Activated naive CD8-positive, alpha-beta T cell treated with anti-CD3 and anti-CD28 coated beads, Interleukin-2, amount 50 U/mL, for 16 hours (primary cell): Measurements from ENCODE around the gene AGPS.
A peak's percentile ranks its signal among the peaks of the same experiment; 100 is the strongest.
"Not testable (repeated sequence)": the region's sequence is repeated elsewhere in the genome, so short reads cannot be mapped to it uniquely, and the experiment has no call there.

ENCODE experiments used
- DNase-seq: peaks from one replicate; pipeline ENCODE4 v3.0.0-alpha.2; 2020; ENCODE audit warnings: low read depth, low spot score

Gene AGPS

DNA sequence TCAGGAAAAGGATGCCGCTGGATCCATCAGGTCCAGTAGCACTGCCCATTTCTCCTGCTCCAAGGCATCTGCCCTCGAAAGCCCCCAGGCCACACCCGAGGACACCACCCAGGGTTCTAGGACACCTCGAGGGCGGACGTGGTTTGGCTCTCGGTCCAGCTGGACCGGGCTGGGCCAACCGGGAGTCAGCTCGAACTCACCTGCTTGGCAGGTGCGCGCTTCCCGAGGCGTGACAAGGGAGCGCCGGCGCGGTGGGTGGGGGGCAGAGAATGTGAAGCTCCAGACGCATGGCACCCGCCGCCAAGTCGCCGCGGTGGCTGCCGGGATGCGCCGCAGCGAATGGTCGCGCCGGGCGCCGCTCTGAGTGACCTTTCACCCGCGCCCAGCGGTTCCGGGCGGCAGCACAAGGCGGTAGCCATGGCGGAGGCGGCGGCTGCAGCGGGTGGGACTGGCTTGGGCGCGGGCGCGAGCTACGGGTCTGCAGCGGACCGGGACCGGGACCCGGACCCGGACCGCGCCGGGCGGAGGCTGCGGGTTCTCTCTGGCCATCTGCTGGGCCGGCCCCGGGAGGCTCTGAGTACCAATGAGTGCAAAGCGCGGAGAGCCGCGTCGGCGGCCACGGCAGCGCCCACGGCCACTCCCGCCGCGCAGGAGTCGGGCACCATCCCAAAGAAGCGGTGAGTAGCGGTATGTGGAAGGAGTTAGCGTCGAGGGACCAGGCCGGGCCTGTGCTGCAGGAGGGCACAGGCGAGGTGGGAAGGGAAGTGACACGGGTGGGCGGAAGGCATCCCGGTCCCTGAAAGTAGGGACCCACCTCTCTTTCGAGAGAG, at the start of gene AGPS:
Gene AGPS, plus strand, starts transcription at position 401 of the 830 bp plus-strand sequence. Its CDS starts 17 bp downstream, at position 418.
- DNase-seq, result peak; percentile 46

DNA sequence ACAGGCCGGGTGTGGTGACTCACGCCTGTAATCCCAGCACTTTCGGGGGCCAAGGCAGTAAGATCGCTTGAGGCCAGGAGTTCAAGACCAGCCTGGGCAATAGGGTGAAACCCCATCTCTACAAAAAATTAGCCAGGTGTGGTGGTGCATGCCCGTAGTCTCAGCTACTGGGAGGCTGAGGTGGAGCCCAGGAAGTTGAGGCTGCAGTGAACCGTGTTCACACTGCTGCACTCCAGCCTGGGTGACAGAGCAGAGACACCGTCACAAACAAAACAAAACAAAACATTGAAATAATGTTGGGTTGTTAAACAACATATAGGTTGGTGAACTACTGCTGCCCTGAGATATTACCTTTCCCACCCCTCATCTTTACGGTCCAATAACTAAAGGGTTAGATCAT, 48.8 kb upstream of the AGPS start:
- no peak for DNase-seq

DNA sequence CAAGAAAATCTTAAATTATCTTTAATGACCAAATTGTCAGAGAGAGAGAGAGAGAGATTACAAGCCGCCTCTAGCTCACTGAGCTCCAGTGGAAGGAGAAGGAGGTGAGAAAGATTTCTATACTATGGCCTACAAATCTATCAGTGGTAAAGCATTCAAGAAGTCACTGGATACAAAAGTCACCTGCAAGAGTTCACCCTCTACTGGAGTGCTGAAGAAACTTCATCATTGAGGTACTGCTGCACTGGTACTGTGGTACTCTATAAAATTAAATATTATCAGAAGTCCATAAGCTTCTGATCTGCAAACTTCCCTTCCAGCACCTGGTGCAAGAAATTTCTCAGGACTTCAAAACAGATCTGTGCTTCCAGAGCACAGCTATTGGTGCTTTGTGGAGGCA, 48.3 kb upstream of the AGPS start:
- DNase-seq, result no peak

DNA sequence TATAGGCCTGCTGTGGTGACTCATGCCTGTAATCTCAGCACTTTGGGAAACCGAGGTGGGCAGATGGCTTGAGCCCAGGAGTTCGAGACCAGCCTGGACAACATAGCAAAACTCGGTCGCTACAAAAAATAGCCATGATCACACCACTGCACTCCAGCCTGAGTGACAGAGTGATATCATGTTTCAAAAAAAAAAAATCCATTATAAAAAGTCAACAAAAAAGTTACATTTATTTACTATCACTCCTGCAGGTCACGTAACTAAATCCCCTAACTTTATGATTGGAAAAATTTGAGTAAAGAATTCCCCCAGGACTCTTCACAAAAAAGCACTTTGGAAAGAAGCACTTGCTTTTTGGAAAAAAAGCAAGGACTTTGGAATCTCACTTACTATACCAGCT, 46.4 kb upstream of the AGPS start:
- no peak for DNase-seq

DNA sequence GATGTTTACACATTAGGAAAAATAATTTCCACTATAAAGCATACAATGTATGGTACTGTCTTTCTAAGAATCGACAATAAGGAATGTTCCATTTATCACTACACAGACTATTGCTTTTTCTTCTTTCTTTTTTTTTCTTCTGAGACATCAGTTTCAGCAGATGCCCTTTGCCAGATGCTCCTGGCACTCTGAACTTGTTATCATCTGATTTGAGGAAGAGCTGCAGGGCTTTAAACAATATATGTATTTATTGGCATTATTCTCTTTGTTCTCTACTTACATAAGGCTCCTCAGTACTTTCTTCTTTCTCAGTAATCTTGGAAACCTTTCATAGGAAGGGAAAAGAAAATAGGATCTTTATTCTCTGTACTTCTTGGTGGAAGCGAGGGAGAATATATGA, 45.0 kb upstream of the AGPS start:
- DNase-seq, result no peak

DNA sequence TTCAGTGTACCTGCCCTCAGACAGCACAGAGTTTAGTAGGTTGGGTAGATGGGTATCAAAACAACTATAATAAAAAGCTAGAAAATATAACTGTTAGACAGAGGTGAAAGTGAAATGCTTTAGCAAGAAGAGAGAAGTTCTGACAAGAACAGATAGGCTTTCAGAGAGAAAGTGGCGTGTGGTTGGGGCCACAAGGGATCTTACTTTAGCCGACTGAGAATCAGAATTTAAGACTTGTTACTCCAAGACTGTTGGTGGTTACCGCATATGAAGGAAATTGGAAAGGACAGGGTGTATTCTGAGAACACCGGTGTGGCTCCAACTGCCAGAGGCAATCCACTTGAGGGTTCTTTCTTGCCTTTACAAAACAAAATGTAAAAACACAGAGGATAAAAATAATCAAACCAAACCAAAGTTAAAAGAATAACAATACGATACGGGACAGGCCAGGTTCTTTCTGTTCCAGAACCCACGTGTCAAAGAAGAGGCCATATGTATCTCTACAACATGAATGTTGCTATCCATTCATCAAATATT, 44.4 kb upstream of the AGPS start:
- no peak for DNase-seq

DNA sequence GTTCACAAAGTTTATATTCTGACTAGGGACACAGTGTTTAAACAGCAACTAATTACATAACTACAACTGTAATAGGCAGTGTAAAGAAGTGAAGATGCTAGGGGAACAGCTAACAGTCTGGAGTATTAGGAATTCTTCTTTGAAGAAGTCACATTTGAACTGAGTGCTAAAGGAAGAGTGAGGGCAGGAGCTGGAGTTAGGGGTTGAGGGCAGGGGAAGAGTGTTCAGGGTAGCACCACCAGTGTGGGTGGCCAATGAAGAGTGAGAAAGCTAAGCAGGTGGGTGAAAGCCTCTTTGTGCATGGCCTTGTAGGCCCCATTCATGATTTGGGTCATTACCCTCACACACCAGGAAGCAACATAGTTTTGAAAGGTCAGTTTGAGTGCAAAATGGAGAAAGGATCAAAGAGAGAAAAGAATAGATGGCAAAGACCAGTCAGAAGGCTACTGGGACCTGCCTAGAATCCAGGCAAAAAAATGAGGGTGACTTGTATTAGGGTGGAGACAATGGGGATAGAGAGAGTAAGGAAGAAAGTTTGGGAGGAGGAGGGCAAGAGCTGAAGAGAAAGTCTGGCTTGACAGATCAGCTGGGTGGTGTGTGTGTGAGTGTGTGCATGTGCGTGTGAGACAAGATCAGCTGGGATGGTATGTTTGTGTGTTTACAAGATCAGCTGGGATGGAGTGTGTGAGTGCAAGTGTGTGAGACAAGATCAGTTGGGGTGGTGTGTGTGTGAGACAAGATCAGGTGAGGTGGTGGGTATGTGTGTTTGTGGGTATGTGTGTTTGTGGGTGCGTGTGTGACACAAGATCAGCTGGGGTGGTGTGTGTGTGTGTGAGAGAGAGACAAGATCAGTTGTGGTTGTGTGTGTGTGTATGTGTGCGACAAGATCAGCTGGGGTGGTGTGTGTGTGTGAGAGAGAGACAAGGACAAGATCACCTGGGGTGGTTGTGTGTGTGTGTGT, 43.6 kb upstream of the AGPS start:
- DNase-seq, result no peak

DNA sequence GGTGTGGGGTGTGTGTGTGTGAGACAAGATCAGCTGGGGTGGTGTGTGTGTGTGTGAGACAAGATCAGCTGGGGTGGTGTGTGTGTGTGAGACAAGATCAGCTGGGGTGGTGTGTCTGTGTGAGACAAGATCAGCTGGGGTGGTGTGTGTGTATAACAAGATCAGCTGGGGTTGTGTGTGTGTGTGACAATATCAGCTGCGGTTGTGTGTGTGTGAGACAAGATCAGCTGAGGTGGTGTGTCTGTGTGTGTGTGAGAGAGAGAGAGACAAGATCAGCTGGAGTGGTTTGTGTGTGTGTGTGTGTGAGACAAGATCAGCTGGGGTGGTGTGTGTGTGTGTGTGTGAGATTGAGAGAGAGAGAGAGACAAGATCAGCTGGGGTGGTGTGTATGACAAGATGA, 41.9 kb upstream of the AGPS start:
- not testable (repeated sequence) for DNase-seq

DNA sequence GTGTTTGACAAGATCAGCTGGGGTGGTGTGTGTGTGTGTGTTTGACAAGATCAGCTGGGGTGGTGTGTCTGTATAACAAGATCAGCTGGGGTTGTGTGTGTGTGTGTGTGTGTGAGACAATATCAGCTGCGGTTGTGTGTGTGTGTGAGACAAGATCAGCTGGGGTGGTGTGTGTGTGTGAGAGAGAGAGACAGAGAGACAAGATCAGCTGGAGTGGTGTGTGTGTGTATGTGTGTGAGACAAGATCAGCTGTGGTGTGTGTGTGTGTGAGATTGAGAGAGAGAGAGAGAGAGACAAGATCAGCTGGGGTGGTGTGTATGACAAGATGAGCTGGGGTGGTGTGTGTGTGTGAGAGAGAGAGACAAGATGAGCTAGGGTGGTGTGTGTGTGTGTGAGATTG, 41.5 kb upstream of the AGPS start:
- DNase-seq, result not testable (repeated sequence)

DNA sequence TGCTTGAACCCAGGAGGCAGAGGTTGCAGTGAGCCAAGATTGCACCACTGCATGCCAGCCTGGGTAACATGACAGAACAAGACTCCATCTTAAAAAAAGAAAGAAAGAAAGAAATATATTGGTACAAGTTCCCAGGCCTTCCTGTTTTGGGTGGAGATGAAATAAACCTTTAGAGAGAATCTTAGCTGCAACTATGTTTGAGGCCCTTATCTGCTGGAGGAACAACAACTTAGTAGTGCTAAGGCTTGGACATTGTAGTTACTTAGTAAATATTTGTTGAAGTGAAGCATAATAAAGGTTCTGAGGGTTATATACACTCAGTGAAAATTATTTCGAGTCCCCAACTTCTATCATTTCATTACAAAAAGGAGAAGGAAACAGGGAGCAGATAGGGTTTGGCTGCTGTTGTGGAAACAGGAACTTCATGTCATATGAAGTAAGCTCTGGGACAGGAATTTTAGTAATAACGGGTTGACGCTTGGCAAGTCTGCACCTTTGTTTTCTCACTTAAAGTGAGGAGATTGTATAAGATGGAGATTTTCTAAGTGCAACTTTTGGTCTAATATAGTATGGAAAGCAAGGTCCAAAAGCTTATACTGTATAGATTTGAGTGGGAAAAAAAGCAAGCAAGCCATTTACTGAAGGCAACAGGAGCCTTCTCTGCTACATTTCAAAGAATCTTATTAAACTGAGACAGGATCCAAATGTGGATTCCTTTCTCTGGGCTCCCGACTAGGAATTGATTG, 40.0 kb upstream of the AGPS start:
- no peak for DNase-seq

DNA sequence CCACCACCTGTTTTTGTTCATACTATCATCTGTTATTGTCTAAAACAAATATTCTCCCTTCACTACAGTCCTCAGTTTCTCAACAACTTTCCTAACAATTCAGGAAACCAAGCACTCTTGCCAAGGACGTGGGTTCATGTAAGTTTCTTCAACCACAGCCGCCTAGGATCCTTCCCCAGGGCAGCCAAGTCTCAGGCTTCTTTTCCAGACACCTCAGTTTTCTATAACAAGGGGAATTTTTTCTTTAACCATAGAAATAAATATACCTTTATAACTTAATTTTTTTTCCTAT, 39.4 kb upstream of the AGPS start:
- DNase-seq, result no peak

DNA sequence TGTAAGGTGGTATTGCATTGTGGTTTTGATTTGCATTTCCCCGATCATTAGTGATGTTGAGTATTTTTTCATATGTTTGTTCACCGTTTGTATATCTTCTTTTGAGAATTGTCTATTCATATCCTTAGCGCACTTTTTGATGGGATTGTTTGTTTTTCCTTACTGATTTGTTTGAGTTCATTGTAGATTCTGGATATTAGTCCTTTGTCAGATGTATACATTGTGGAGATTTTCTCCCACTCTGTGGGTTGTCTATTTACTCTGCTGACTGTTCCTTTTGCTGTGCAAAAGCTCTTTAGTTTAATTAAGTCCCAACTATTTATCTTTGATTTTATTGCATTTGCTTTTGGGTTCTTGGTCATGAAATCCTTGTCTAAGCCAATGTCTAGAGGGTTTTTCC, 38.0 kb upstream of the AGPS start:
- not testable (repeated sequence) for DNase-seq

DNA sequence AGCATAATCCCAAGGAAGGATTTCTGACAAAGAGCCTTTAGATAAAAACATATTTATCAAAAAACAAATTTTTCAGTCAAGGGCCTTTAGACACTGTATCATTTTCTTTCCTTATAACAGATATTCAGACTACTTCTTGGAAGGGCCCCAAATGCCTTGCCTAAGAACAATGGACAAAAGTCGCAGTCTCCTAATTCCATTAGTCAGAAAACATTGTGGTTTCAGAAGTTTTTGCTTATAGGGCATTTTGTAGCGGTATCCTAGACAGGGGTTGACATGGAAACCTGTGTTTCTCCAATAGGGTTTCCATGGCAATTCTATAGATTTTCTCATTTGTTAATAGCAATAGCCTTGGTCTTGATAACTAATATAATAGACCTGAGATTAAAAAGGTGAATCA, 36.7 kb upstream of the AGPS start:
- no peak for DNase-seq

DNA sequence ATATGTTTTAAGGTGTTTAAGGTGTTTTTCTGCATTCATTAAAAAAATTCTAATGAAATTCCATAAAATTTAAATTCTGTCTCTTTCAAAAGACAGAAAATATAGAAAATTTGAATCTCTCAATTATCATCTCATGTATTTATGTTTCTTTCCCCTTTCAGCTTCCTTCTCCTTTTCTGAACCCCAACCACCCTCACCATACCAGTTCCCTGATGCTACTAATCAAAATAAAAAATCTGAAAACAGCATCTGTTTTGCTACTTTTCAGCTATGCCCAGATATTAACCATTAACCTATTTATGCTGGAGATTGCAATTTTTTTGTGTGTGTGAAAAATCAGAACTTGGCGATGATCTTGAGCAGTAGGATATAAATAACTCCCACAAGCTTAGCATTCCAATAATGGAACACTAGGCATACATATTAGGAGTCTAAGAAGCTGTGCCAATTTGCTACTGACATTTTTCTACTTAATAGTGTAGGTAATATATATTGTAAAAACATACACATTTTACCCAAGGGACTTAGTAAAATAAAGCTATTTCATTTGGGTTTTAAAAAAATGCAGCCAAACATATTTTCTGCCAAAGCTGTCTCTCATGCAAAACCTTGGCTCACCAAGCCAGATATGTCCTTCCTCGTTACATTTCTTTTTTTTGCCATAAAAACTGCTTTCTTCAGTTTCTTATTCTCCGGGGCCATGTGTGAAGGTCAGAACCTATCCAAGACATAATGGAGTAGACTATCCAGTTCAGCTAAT, 32.6 kb upstream of the AGPS start:
- no peak for DNase-seq

DNA sequence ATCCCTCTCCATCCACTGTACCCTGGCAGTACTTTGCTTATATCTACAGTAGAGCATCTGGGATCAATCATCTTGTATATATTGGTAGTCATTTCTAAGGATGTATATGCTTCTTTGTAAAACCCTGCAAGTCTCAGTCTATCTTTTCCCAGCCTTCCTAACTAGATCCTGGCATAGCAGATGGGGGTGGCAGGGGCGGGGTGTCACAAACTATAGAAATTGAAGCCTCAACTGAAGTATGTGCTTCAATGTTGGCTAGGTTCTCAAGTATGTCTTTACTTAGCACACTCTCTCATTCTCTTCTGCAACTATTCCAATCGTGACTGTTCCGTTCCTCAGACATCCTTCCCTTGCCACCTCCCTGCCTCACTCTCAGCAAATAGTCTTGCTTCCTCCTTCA, 30.1 kb upstream of the AGPS start:
- no peak for DNase-seq

DNA sequence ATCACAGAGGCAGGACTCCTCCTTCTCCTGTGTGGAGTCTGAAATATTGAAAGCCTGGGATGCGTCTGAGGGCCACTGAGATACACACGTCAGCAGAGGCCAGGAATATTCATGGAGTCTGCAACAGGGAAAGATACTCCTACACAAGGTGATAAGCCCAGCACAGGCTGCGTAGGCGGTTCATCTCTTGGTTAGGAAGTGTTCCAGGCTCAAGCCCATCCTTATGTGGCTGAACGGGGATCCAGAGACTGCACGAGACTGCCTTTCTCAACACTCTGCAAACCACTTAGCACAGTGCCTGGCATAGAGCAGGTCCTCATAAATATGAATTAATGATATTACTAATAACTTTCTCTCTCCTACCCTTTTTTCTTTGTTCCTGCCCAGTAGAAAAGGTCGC, 29.2 kb upstream of the AGPS start:
- no peak for DNase-seq

DNA sequence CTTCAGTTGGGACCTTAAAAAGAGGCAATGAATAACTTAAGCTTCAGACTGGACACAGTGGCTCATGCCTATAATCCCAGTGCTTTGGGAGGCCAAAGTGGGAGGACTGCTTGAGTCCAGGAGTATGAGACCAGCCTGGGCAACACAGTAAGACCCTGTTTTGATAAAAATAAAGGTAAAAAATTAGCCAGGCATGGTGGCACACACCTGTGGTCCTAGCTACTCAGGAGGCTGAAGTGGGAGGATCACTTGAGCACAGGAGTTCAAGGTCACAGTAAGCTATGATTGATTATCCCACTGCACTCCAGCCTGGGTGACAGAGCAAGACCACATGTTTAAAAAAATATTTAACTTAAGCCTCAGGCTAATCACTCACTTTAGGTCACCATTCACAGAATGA, 26.8 kb upstream of the AGPS start:
- not testable (repeated sequence) for DNase-seq

DNA sequence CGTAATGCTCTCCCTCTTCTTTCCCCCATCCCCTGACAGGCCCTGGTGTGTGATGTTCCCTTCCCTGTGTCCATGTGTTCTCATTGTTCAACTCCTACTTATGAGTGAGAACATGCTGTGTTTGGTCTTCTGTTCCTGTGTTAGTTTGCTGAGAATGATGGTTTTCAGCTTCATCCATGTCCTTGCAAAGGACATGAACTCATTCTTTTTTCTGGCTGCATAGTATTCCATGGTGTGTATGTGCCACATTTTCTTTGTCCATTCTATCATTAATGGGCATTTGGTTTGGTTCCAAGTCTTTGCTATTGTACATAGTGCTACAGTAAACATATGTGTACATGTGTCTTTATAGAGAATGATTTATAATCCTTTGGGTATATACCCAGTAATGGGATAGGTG, 24.6 kb upstream of the AGPS start:
- DNase-seq, result not testable (repeated sequence)

DNA sequence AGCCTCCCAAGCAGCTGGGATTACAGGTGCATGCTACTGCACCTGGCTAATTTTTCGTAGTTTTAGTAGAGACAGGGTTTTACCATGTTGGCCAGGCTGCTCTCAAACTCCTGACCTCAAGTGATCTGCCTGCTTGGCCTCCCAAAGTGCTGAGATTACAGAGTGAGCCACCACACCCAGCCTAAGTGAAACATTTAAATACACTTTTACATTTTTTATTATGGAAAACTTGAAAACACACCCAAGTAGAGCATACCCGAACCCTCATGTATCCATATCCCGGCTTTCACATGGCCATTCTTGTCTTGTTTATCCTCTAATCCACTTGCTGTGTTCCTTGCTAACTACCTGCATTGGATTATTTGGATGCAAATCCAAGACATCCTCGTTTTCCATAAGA, 13.2 kb upstream of the AGPS start:
- no peak for DNase-seq

DNA sequence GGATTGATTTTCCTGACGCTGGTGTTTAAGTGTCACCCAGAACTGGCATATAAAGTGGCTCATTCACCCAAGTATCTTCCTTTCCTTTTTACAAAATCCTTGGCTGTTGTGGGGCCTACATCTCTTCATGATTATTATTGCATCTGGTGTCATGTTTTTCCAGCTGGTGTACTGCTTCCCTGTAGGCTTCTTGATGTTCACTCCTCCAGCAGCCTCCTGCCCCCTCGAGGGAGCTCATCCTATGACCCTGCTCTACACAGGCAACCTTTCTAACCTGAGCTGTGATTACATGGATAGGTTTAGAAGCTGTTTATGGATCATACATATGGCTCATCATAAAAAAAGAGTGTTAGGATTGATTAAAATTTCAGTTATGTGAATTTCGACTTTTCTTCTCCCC, 12.4 kb upstream of the AGPS start:
- no peak for DNase-seq

DNA sequence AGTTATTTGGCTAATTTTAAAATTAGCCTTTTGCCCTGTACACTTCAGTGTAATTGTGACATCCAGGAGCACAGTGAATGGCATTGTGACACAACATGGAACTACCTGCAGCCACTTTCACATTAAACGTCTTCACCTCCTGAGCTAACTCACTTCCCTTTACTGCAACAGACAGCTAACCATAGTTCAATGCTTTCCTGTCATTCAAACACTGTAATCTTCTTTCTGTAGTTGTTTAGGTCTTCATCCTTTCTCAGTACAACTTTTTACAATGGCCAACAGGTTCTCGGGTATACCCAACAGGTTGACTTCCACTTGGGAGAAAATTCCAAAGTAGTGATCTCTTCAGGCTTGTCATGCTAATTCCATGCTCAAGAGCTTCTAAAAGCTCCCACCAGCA, 8.6 kb upstream of the AGPS start:
- no peak for DNase-seq
